ENCODE results near the gene KIAA0232.

The KIAA0232 gene

GRCh38 chr4:6758728-6759127, 23.8 kb upstream of the KIAA0232 start:
- no peaks in the 10 kb centered on the region for H3K4me1 ChIP-seq (ENCODE audit: control insufficient read depth, insufficient read depth, low read length)
- no peak overlapping the region for H3K9ac ChIP-seq (ENCODE audit: low read depth, low read length)
- no peaks in the 10 kb centered on the region for H3K9me3 ChIP-seq (replicated peaks; ENCODE audit: low read length)
- no peak overlapping the region for H3K4me3 ChIP-seq (ENCODE audit: low read length)
- H3K36me3 ChIP-seq (ENCODE audit: insufficient read depth, low read length) = no peaks in the 10 kb centered on the region
- no peaks in the 10 kb centered on the region for H3K27me3 ChIP-seq (ENCODE audit: control insufficient read depth, insufficient read depth, low read length)
- no peak overlapping the region for H3K4me2 ChIP-seq (ENCODE audit: low read length)

DNA sequence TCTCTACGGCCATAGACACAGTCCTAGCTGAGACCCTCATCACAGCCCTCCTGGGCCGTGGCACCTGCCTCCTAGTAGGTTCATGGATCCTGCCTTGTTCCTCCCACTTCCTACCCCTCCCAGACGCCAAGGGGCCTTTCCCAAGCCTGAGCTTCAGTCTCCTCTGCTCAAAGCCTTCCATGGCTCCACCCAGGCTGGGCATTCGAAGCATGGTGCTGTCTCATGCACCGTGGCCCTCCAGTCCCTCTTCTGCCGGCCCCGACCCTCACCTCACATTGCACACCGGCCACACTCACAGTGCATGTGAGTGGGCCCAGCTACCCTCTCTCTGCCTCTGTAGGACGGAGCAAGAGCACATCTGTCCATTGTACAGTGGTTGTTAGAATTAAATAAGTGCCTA, 21.7 kb upstream of the KIAA0232 start:
- Histone ChIP-seq H3K4me3 (ENCODE audit: low read length) (no peak overlapping the region), H3K4me2 (ENCODE audit: low read length) (no peak overlapping the region), H3K9ac (ENCODE audit: low read depth, low read length) (no peak overlapping the region), H3K9me3 (replicated peaks; ENCODE audit: low read length) (no peaks in the 10 kb centered on the region), H3K36me3 (ENCODE audit: insufficient read depth, low read length) (no peaks in the 10 kb centered on the region), H3K27me3 (ENCODE audit: control insufficient read depth, insufficient read depth, low read length) (peaks cover 8% of the 10 kb centered on the region), H3K4me1 (ENCODE audit: control insufficient read depth, insufficient read depth, low read length) (no peaks in the 10 kb centered on the region)

DNA sequence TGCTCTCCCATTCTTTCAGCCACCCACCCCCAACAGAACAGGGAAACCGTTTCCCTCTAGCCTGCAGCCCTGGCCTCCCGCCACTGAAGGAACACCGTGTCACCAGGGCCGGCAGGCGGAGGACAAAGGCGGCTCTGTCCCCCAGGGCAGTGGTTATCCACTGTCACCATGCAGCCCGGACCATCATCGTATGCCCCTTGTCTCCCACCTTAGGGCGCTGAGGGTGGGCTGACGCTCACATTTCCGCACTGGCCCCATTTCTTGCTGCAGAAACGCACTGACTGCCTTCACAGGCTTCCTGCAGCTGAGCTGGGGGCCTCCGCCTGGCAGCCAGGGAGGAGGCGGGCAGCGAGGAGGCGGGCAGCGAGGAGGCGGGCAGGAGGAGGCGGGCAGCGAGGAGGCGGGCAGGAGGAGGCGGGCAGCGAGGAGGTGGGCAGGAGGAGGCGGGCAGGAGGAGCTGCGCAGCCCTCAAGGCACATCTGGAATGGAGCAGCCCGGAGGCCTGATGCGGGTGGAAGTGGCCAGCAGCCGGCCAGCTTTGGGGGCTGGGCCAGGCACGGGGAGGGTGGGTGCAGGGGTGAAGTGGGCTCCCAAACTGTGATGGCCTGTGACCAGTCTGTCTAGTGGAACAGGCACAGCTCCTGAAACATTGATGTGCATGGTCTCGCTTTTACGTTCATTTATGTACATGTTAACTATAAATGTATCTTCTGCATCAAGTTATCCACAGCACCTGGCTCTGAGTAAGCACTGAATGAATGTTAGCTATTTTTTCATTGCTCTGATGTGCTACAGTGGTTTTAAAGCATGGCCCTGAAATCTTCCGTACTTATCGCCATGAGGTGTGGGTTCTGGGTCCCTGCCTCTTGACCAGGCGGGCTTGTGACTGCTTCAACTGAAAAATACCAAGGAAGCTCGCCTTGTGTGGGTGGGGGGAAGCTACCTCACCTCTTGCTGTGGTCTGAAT, 20.6 kb upstream of the KIAA0232 start:
- no peak overlapping the region for H3K4me3 ChIP-seq (ENCODE audit: low read length)
- H3K9me3 ChIP-seq (replicated peaks; ENCODE audit: low read length) = no peaks in the 10 kb centered on the region
- H3K4me2 ChIP-seq (ENCODE audit: low read length) = no peak overlapping the region
- H3K27me3 ChIP-seq (ENCODE audit: control insufficient read depth, insufficient read depth, low read length) = peaks cover 12% of the 10 kb centered on the region
- H3K4me1 ChIP-seq (ENCODE audit: control insufficient read depth, insufficient read depth, low read length) = no peaks in the 10 kb centered on the region
- H3K9ac ChIP-seq (ENCODE audit: low read depth, low read length) = no peak overlapping the region
- H3K36me3 ChIP-seq (ENCODE audit: insufficient read depth, low read length) = no peaks in the 10 kb centered on the region

DNA sequence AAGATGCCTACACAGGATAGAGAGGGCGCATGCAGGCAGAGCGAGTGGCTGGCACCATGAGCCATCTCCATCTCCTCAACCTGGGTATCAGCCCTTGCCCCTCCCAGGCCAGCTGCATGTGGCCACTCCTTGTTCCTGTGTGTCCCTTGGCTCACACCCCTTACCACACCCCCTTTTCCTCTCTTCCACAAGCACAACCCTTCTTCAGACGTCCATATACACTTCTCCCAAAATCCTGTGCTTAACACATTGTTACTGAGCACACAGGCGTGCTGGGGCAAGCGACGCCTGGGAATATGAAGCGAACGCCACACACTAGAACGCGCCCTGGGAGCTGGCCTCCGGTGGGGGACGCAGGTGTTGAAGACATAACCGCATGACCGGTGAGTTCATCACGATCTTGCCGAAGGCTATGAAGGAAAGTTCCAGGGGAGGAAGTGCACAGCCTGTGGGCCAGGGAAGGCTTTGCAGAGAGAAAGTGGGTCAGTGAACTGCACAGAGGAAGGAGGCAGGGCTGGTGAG, 19.1 kb upstream of the KIAA0232 start:
- Histone ChIP-seq H3K36me3 (ENCODE audit: insufficient read depth, low read length) (no peaks in the 10 kb centered on the region), H3K9ac (ENCODE audit: low read depth, low read length) (no peak overlapping the region), H3K4me1 (ENCODE audit: control insufficient read depth, insufficient read depth, low read length) (peaks cover 9% of the 10 kb centered on the region), H3K4me3 (ENCODE audit: low read length) (no peak overlapping the region), H3K27me3 (ENCODE audit: control insufficient read depth, insufficient read depth, low read length) (peaks cover 12% of the 10 kb centered on the region), H3K4me2 (ENCODE audit: low read length) (no peak overlapping the region), H3K9me3 (replicated peaks; ENCODE audit: low read length) (no peaks in the 10 kb centered on the region)

DNA sequence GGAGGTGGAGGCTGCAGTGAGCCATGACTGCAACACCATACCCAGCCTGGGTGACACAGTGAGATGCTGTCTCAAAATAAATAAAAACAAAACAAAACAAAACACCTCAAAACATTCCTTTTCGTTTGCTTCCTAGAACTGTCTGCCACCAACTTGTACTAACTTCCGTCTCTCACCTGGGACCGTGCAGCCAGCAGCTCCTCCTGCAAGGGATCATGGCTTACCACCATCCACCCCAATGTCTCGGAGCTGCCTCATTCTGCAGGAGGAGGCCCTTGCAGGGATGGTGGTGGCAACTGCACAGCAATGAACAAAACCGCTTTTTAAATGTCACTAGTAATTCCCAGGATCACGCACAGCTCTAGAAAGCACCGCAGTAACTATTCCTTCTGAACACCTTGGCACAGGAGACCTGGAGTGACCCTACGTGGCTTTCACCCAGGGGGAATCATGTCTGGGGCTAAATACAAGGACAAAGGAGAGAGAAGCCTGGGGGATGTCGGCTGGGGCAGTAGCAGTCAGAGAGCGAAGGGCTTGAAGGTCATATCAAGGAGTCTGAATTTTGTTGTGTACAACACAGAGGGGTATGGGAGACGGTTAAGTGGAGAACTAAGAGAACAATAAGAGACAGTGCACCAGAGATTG, 17.4 kb upstream of the KIAA0232 start:
- H3K27me3 ChIP-seq (ENCODE audit: control insufficient read depth, insufficient read depth, low read length) = peaks cover 12% of the 10 kb centered on the region
- H3K4me2 ChIP-seq (ENCODE audit: low read length) = no peak overlapping the region
- peaks cover 13% of the 10 kb centered on the region for H3K4me1 ChIP-seq (ENCODE audit: control insufficient read depth, insufficient read depth, low read length)
- H3K4me3 ChIP-seq (ENCODE audit: low read length) = no peak overlapping the region
- H3K9me3 ChIP-seq (replicated peaks; ENCODE audit: low read length) = no peaks in the 10 kb centered on the region
- no peaks in the 10 kb centered on the region for H3K36me3 ChIP-seq (ENCODE audit: insufficient read depth, low read length)
- H3K9ac ChIP-seq (ENCODE audit: low read depth, low read length) = no peak overlapping the region

DNA sequence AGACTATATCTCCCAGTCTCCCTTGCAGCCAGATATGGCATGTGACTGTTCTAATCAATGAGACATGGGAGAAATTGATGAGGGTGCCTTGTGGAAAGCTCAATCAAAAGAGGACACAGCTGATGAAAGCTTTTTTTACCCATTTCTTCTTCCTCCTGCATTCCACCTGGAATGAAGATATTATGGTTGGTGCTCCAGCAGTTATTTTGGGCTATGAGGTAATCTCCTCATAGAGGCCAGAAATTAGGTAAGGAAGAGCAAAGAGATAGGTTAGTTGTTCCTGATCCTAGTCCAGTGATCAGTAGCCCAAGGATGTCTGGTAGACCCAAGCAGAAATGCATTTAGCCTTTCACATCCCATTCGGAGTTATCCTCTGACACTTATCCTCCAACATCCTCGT, 16.8 kb upstream of the KIAA0232 start:
- no peaks in the 10 kb centered on the region for H3K9me3 ChIP-seq (replicated peaks; ENCODE audit: low read length)
- H3K27me3 ChIP-seq (ENCODE audit: control insufficient read depth, insufficient read depth, low read length) = peaks cover 12% of the 10 kb centered on the region
- no peaks in the 10 kb centered on the region for H3K36me3 ChIP-seq (ENCODE audit: insufficient read depth, low read length)
- H3K9ac ChIP-seq (ENCODE audit: low read depth, low read length) = no peak overlapping the region
- no peak overlapping the region for H3K4me2 ChIP-seq (ENCODE audit: low read length)
- no peak overlapping the region for H3K4me3 ChIP-seq (ENCODE audit: low read length)
- peaks cover 16% of the 10 kb centered on the region for H3K4me1 ChIP-seq (ENCODE audit: control insufficient read depth, insufficient read depth, low read length)

GRCh38 chr4:6767386-6767747, 15.2 kb upstream of the KIAA0232 start:
- no peak overlapping the region for H3K9ac ChIP-seq (ENCODE audit: low read depth, low read length)
- no peaks in the 10 kb centered on the region for H3K9me3 ChIP-seq (replicated peaks; ENCODE audit: low read length)
- H3K4me1 ChIP-seq (ENCODE audit: control insufficient read depth, insufficient read depth, low read length) = peaks cover 27% of the 10 kb centered on the region
- H3K36me3 ChIP-seq (ENCODE audit: insufficient read depth, low read length) = no peaks in the 10 kb centered on the region
- H3K4me3 ChIP-seq (ENCODE audit: low read length) = no peak overlapping the region
- peaks cover 12% of the 10 kb centered on the region for H3K27me3 ChIP-seq (ENCODE audit: control insufficient read depth, insufficient read depth, low read length)
- H3K4me2 ChIP-seq (ENCODE audit: low read length) = no peak overlapping the region

GRCh38 chr4:6767748-6768538, 14.6 kb upstream of the KIAA0232 start:
- H3K4me1 ChIP-seq (ENCODE audit: control insufficient read depth, insufficient read depth, low read length) = peaks cover 27% of the 10 kb centered on the region
- H3K36me3 ChIP-seq (ENCODE audit: insufficient read depth, low read length) = no peaks in the 10 kb centered on the region
- no peak overlapping the region for H3K9ac ChIP-seq (ENCODE audit: low read depth, low read length)
- no peaks in the 10 kb centered on the region for H3K9me3 ChIP-seq (replicated peaks; ENCODE audit: low read length)
- peaks cover 12% of the 10 kb centered on the region for H3K27me3 ChIP-seq (ENCODE audit: control insufficient read depth, insufficient read depth, low read length)
- H3K4me3 ChIP-seq (ENCODE audit: low read length) = no peak overlapping the region
- H3K4me2 ChIP-seq (ENCODE audit: low read length) = no peak overlapping the region

DNA sequence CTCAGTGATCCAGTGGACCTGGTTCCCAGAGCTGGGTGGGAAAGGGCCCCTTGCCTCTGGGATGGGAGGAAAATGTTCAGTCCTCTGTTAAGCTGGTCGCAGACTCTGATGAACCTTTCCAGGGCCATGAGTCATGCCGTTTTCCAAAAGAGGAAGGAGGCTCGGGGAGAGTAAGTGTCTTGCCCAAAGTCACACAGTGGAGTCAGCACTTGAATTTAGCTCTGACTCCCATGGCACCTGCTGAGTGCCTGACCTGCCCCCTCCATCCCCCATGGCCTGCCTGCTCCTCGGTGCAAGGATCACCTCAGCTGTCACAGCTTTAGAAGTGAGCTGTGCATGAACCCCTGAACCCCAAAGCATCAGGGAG, 14.0 kb upstream of the KIAA0232 start:
- peaks cover 27% of the 10 kb centered on the region for H3K4me1 ChIP-seq (ENCODE audit: control insufficient read depth, insufficient read depth, low read length)
- no peak overlapping the region for H3K9ac ChIP-seq (ENCODE audit: low read depth, low read length)
- H3K4me3 ChIP-seq (ENCODE audit: low read length) = no peak overlapping the region

GRCh38 chr4:6769233-6769988, 13.1 kb upstream of the KIAA0232 start:
- Histone ChIP-seq H3K4me1 (ENCODE audit: control insufficient read depth, insufficient read depth, low read length) (peaks cover 27% of the 10 kb centered on the region), H3K9ac (ENCODE audit: low read depth, low read length) (no peak overlapping the region), H3K27me3 (ENCODE audit: control insufficient read depth, insufficient read depth, low read length) (peaks cover 15% of the 10 kb centered on the region), H3K9me3 (replicated peaks; ENCODE audit: low read length) (no peaks in the 10 kb centered on the region), H3K4me3 (ENCODE audit: low read length) (no peak overlapping the region), H3K36me3 (ENCODE audit: insufficient read depth, low read length) (no peaks in the 10 kb centered on the region), H3K4me2 (ENCODE audit: low read length) (no peak overlapping the region)

More for the DNA sequence above, 14.0 kb upstream of the KIAA0232 start:
- no peaks in the 10 kb centered on the region for H3K9me3 ChIP-seq (replicated peaks; ENCODE audit: low read length)
- no peaks in the 10 kb centered on the region for H3K36me3 ChIP-seq (ENCODE audit: insufficient read depth, low read length)
- peaks cover 12% of the 10 kb centered on the region for H3K27me3 ChIP-seq (ENCODE audit: control insufficient read depth, insufficient read depth, low read length)
- H3K4me2 ChIP-seq (ENCODE audit: low read length) = no peak overlapping the region
